Measurements from ENCODE around the gene RAB3GAP2. TPM values are rescaled to one million over a fixed set of nuclear protein-coding genes. Genes with fewer than 3 reads are reported as not detected.

Gene RAB3GAP2
- total RNA-seq, 4 donors from 2014 or later, result 16.5 to 24.2 (median 18.0) TPM

DNA sequence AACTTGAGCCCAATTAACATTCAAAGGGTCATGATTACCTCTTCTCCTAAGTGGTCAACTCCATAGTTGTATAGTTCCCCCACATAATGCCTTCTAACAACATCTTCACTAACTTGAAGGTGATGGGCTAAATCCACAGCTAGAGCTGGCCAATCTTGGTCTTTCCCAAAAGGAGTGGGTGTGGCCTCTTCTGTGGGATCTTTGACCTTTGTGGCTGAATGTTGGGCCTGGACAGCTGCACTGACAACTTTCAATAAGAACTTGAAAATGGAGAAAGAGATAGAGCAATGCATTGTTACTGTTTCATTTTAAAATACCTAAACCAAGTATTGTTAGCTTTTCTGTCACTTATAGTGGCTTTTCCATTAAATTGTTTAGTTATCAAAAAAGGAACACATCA, 119.1 kb downstream of the RAB3GAP2 start:
- no peak overlapping the region for H3K27ac ChIP-seq
- intact Hi-C loops (cut with DNase I; ENCODE audit: low total_unique reads), result no loop called here
- H3K4me1 ChIP-seq, result peaks cover 0 to 10% of the 10 kb centered on the region in 2 donors
- H3K9me3 ChIP-seq, result no peaks in the 10 kb centered on the region
- no peak for DNase-seq
- TF ChIP-seq POLR2A (IDR thresholded peaks at IDR 0.05), result no peak
- TF ChIP-seq, protein P1, sequence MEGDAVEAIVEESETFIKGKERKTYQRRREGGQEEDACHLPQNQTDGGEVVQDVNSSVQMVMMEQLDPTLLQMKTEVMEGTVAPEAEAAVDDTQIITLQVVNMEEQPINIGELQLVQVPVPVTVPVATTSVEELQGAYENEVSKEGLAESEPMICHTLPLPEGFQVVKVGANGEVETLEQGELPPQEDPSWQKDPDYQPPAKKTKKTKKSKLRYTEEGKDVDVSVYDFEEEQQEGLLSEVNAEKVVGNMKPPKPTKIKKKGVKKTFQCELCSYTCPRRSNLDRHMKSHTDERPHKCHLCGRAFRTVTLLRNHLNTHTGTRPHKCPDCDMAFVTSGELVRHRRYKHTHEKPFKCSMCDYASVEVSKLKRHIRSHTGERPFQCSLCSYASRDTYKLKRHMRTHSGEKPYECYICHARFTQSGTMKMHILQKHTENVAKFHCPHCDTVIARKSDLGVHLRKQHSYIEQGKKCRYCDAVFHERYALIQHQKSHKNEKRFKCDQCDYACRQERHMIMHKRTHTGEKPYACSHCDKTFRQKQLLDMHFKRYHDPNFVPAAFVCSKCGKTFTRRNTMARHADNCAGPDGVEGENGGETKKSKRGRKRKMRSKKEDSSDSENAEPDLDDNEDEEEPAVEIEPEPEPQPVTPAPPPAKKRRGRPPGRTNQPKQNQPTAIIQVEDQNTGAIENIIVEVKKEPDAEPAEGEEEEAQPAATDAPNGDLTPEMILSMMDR (IDR thresholded peaks at IDR 0.05 in 4 of 5, conservative IDR thresholded peaks at IDR 0.05 in 1 of 5), result no peak
- ATAC-seq, result no peak
- in situ Hi-C loops (cut with MboI; ENCODE audit: low sequenced_read_pairs in 4 of 4), result no loop called here
- peaks cover 0 to 59% of the 10 kb centered on the region in 2 donors for H3K36me3 ChIP-seq
- no peaks in the 10 kb centered on the region for H3K27me3 ChIP-seq
- H3K4me3 ChIP-seq, result no peak overlapping the region

DNA sequence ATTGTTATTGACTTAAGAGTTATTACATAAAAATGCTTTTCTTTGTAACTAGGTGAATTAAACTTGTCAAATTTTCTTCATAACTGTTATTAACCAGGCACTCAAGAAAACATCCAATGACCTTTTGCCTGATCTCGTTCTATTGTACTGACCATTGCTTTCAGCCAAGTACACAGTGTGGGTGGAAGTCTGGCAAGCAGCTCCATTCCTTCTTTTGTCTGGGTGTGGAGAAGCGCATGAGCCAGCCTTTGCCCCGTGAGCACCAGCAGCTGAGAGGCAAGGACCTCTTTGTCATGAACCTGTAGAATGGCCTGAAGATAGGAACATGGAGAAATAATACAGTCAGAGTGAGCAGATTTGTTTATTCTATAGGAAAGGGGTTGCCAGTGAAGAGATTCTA, 120.8 kb downstream of the RAB3GAP2 start:
- Histone ChIP-seq H3K27me3 (no peaks in the 10 kb centered on the region), H3K27ac (peak overlapping the region in 1 of 4 donors; percentile 2), H3K4me1 (peaks cover 0 to 10% of the 10 kb centered on the region in 2 donors), H3K4me3 (no peak overlapping the region), H3K9me3 (no peaks in the 10 kb centered on the region), H3K36me3 (peaks cover 0 to 60% of the 10 kb centered on the region in 2 donors)
- intact Hi-C loops (cut with DNase I; ENCODE audit: low total_unique reads), result no loop called here
- in situ Hi-C loops (cut with MboI; ENCODE audit: low sequenced_read_pairs in 4 of 4), result no loop called here
- no peak for ATAC-seq
- TF ChIP-seq POLR2A (IDR thresholded peaks at IDR 0.05), result no peak
- TF ChIP-seq, protein P1 (IDR thresholded peaks at IDR 0.05 in 4 of 5, conservative IDR thresholded peaks at IDR 0.05 in 1 of 5), result no peak
- no peak for DNase-seq

DNA sequence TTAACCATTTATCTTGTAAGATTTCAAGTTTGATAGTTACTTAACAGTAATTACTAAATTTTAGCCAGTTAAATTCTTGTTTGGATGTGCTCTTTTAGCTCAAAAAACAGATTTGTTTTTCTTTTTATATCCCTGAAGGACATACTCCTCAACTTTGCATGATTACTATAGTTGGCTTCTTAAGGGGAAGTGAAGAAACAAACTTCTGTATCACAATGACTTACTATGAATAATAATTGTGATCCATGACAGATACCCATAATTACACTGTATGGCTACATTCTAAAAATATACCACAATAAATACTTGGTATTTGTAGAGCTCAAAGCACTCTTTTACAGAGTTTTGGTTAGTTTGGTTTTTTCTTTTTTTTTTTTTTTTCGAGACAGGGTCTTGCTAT, 122.5 kb downstream of the RAB3GAP2 start:
- no peak overlapping the region for H3K4me3 ChIP-seq
- H3K9me3 ChIP-seq, result no peaks in the 10 kb centered on the region
- TF ChIP-seq, protein P1 (IDR thresholded peaks at IDR 0.05 in 4 of 5, conservative IDR thresholded peaks at IDR 0.05 in 1 of 5), result no peak
- TF ChIP-seq POLR2A (IDR thresholded peaks at IDR 0.05), result no peak
- no peak for DNase-seq
- H3K4me1 ChIP-seq, result peaks cover 0 to 10% of the 10 kb centered on the region in 2 donors
- H3K27ac ChIP-seq, result no peak overlapping the region
- in situ Hi-C loops (cut with MboI; ENCODE audit: low sequenced_read_pairs in 4 of 4) (no loop called here), intact Hi-C loops (cut with DNase I; ENCODE audit: low total_unique reads) (no loop called here)
- no peak for ATAC-seq
- H3K27me3 ChIP-seq, result no peaks in the 10 kb centered on the region
- peaks cover 0 to 56% of the 10 kb centered on the region in 2 donors for H3K36me3 ChIP-seq

DNA sequence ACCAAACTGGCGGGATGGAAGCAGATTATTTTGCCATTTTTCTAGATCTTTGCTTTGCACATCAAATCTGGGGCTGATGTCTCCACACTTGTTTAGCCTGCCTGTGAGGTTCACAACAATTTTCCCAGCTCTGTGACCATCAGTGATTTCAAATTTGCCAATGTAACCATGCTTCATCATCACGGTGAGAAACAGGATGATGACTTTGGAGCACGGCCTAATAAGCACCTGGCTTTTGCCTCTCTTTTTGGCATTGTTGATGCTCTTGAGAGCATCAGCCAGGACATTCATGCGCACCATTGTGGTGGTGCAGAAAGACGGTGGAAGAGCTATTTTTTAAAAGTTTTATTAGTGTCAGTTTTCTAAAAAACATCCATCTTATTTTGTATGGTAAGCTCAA, 128.2 kb downstream of the RAB3GAP2 start:
- Histone ChIP-seq H3K9me3 (no peaks in the 10 kb centered on the region), H3K27ac (no peak overlapping the region), H3K36me3 (peaks cover 0 to 60% of the 10 kb centered on the region in 2 donors), H3K4me3 (no peak overlapping the region), H3K27me3 (no peaks in the 10 kb centered on the region), H3K4me1 (no peaks in the 10 kb centered on the region)
- no peak for TF ChIP-seq POLR2A (IDR thresholded peaks at IDR 0.05)
- TF ChIP-seq, protein P1 (IDR thresholded peaks at IDR 0.05 in 4 of 5, conservative IDR thresholded peaks at IDR 0.05 in 1 of 5), result no peak
- intact Hi-C loops (cut with DNase I; ENCODE audit: low total_unique reads), result no loop called here
- in situ Hi-C loops (cut with MboI; ENCODE audit: low sequenced_read_pairs in 4 of 4), result no loop called here
- ATAC-seq (no peak), DNase-seq (no peak)

DNA sequence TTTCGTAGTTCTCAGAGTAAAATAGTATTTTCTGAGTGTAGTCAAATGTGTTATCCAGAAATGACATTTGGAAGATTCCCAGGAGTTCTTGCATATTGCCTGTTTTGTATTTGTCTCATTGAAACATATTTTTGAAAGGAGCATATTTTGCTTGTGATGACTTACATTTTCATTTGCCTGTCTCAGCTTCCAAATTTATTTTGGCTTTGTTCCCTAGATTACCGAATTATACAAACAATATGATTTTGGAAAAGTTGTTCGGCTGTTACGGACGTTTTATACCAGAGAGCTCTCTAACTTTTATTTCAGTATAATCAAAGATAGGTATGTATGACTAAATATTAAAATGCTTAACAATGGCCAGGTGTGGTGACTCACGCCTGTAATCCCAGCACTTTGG, 132.3 kb downstream of the RAB3GAP2 start:
- TF ChIP-seq, protein P1 (IDR thresholded peaks at IDR 0.05 in 4 of 5, conservative IDR thresholded peaks at IDR 0.05 in 1 of 5), result no peak
- TF ChIP-seq POLR2A (IDR thresholded peaks at IDR 0.05), result no peak
- no peak for DNase-seq
- peaks cover 0 to 54% of the 10 kb centered on the region in 2 donors for H3K36me3 ChIP-seq
- ATAC-seq, result no peak
- no peak overlapping the region for H3K27ac ChIP-seq
- H3K27me3 ChIP-seq, result no peaks in the 10 kb centered on the region
- no peak overlapping the region for H3K4me3 ChIP-seq
- in situ Hi-C loops (cut with MboI; ENCODE audit: low sequenced_read_pairs in 4 of 4), result no loop called here
- intact Hi-C loops (cut with DNase I; ENCODE audit: low total_unique reads), result no loop called here
- H3K4me1 ChIP-seq, result no peaks in the 10 kb centered on the region
- H3K9me3 ChIP-seq, result no peaks in the 10 kb centered on the region
